CD4-positive, alpha-beta T cell treated with Interleukin-4 for 1 hour (primary cell): Measurements from ENCODE around the gene REPS1.
"Not testable (repeated sequence)": the region's sequence is repeated elsewhere in the genome, so short reads cannot be mapped to it uniquely, and the experiment has no call there.

Source experiments
- DNase-seq, 2 donors: peaks; one replicate each; pipeline ENCODE4 v3.0.0-alpha.2; 2020 to 2022

REPS1 gene

DNA sequence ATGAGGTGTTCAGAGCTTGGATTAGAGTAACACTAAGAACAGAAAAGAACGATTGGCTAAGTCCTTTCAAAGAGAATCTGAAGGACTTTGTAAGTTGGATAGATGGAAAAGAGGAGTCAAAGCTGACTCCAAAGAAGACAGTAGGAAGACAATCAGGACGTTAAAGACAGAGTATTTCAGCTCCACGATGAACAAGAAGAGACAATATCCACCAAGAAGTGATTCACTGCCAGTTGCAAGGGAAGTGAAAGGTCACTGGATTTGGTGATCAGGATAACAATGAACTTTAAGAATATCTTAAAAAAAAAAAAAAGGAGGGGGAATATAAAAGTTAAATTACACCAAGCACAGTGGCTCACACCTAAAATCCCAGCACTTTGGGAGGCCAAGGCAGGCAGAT is 17.9 kb downstream of the REPS1 start:
- no peak for DNase-seq

DNA sequence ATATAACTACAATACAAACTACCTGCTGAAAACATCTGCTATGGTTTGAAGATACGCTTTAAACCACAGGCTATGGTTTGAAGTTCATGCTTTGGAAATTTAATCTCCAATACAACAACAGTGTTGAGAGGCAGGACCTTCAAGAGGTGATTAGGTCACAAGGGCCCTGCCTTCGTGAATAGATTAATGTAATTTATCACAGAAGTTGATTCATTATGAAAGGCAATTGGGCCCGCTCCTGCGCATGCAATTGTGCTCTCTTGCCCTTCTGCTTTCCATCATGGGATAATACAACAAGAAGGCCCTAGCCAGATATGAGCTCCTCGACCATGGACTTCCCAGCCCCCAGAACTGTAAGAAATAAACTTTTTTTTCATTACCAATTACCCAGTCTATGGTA is 21.2 kb downstream of the REPS1 start:
- no peak for DNase-seq

DNA sequence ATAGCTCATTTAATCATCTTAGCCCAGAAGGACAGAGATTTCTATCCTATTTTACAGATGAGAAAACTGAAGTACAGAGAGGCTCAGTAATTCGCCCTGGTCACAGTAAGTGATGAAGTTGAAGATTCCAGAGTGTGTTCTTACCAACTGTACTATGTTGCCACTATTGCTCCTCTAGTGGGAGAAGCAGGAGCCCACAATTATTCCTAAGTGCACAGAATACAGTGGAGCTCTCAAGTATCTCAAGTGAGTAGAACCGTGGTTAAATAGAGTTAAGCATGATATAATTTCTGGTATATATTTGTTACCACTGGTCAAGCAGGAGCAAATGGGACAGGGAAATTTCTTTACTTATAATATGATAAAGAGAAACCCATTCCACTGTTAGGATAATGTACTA is 22.1 kb downstream of the REPS1 start:
- no peak for DNase-seq

DNA sequence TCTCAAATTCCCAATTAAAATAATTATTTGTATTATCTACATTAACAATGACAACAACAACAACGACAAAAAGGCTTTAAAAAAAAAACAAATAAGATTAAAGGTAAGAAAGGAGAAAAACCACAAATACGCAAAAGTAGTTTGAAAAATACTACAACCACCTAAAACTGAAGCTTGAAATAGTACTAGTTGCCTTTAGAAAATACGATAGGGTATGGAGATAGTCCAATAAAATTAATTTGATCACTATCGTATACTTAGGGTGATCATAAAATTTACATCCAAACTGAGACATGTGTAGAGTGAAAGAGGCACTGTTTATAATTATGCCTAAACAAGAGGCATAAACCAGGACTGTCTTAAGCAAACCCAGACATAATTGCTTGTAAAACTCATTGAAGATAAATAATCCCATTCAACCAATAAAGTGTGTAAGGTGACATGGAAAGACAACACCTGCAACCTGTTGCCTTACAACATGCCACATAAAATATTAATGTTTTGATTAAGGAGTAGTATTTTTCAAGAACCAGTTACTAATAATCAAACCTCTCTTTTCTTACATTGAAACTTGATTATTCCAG is 22.7 kb downstream of the REPS1 start:
- DNase-seq: no peak

GRCh38 chr6:138964012-138964411 is 24.0 kb downstream of the REPS1 start:
- no peak for DNase-seq

GRCh38 chr6:138963531-138963930 is 24.5 kb downstream of the REPS1 start:
- DNase-seq: no peak

GRCh38 chr6:138963119-138963518 is 24.9 kb downstream of the REPS1 start:
- no peak for DNase-seq

- no peak for DNase-seq
Measured at GRCh38 chr6:138959521-138959920, 28.5 kb downstream of the REPS1 start.

GRCh38 chr6:138958595-138958994 is 29.5 kb downstream of the REPS1 start:
- no peak for DNase-seq

DNA sequence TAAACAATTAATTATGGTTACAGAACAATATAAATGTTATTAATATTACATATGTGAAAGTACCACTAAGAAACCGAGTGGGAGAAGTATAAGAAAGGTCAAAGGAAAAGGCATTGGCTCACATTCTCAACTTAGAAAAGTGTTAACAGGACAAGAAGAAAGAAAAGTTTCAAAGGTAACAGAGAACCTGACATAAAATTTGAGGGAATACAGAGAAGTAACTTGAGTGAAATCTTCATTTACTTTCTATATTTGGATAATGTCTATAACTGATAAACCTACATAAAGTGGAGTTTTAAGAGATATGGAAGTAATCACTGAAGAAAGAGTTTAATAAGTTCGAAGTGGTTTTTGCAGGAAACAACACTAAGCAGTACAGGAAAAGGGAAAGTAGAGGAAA is 30.1 kb downstream of the REPS1 start:
- DNase-seq: no peak

GRCh38 chr6:138957484-138957883 is 30.6 kb downstream of the REPS1 start:
- DNase-seq: no peak

DNA sequence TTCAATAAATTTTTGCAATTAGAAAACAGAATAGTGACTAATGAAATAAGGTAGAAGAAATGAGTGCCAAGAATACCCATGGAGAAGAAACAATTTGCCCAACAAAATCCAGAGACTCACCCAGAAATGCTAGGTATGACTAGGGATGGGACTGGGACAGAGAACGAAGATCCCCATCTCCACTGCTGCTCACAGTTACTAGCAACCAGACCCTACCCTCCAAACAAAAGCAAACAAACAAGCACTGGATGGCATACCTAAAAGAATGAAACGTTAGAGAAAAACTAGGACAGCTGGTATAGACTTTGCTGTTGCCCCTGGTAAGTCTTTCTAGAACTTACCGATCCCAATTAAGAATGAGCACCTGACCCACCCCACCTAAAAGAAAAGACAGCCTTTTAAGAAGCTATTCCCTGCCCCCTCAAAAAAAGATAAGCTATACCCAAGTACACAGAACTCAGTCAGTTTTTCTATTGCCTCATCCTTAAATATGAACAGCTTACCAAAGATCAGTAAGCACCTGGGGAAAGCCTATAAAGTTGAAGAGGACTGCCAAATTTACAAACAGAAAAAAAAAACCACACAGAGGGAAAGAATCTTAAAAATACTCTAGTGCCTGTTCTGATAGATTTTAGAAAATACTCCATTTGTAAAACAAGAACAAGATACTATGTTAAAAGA is 31.7 kb downstream of the REPS1 start:
- DNase-seq: no peak

DNA sequence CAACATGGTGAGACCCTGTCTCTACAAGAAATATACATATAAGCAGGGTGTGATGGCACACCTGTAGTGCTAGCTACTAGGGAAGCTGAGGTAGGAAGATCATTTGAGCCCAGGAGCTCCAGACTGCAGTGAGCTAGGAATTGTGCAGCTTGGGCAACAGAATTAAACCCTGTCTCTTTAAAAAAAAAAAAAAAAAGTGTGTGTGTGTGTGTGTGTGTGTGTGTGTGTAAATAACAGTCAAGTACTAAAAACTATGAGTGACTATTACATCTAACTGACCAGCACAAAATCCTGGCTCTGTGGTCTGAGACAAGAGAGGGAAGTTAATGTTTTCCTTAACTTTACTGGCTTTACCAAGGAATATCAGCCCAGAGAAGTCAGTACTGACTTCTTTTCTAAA is 32.8 kb downstream of the REPS1 start:
- no peak for DNase-seq

DNA sequence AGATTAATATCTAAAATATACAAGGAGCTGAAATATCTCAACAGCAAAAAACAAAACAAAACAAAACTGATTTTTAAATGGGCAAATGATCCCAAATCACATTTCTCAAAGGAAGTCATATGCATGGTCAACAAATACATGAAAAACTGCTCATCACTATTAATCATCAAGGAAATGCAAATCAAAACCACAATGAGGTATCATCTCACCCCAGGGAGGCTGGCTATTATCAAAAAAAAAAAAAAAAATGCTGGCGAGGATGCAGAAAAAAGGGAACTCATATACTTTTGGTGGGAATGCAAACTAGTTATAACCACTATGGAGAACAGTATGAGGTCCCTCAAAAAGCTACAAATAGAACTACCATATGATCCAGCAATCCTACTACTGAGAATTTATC is 34.6 kb downstream of the REPS1 start:
- DNase-seq: no peak

GRCh38 chr6:138948546-138949179 is 39.4 kb downstream of the REPS1 start:
- no peak for DNase-seq

- DNase-seq: no peak
Measured at GRCh38 chr6:138948004-138948403, 40.0 kb downstream of the REPS1 start.

DNA sequence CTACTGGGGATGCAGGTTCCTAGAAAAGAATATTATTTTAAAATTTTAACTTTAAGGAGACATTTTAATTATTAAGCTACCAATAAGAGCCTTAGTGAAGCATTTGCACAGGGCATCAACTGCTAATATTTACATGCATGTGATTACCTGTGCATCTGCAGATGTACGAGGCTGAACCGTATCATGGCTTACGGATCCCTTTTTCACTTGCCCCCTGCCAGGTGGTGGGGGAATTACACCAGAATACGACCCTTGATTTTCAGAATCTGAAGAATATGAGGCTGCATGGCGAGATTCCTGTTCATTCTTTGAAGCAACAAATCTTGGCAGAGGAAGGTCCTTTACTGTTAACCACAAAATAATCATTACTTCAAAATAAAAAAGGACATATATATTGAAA is 42.7 kb downstream of the REPS1 start:
- no peak for DNase-seq

GRCh38 chr6:138944412-138944811 is 43.6 kb downstream of the REPS1 start:
- peak in 1 of 2 donors; percentile 35 for DNase-seq

- DNase-seq: no peak
Measured at GRCh38 chr6:138943089-138943625, 44.9 kb downstream of the REPS1 start.

GRCh38 chr6:138936873-138937272 is 51.2 kb downstream of the REPS1 start:
- not testable (repeated sequence) for DNase-seq

DNA sequence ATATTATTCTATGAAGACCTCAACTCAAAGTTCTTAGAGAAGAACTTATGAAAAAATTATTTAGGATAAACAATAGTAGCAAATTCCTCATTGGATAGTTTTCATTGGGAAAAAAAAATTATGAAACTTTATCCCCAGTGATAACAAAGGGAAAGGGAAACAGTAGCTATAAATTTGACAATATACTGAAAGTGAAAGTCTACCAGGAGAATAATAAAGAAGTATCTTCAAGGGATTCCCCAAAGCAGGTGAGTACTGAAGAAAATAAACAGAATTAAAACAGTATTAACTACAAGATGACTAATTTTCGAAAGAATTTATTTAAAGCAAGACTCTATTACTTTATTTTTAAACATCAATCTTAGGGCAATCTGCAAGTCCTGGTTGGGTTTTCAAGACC is 56.4 kb downstream of the REPS1 start:
- no peak for DNase-seq

- no peak for DNase-seq
Measured at GRCh38 chr6:138926579-138926978, 61.5 kb downstream of the REPS1 start.

DNA sequence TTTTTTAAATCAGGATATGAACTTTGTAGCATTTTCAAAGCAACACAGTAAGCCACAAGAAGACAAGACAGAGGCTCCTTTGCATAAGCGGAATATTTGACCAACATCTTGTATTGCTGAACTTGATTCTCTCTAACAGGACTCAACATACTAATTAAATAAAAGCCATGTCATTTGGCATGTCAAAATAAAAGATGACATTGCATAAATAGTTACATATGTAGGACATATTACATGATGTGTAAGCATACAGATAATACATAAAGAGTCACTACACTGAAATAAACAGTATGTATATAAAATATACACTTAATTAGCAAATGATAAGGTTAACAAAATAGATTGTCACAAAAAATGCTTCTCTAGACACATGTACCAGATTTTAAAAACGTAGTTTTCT is 62.2 kb downstream of the REPS1 start:
- no peak for DNase-seq

DNA sequence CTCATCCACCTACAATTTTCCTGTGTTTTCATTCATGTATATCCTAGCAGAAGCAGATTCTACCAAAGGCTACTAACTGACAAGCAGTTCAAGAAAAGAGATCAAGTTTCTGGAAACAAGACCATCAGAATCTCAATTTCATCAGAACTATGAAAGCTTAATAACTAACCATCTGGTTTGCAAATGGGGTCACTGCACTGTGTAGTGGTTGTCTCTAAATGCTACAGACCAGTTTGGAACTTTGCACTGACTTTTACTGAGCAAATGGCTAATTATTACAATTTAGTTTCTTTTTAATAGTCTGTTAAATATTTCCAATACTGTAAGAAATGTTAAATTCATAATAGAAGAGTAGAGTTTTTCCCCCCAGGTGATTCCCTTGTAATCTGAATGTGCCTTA is 64.5 kb downstream of the REPS1 start:
- no peak for DNase-seq
